ENCODE results near the gene COASY.

COASY gene

DNA sequence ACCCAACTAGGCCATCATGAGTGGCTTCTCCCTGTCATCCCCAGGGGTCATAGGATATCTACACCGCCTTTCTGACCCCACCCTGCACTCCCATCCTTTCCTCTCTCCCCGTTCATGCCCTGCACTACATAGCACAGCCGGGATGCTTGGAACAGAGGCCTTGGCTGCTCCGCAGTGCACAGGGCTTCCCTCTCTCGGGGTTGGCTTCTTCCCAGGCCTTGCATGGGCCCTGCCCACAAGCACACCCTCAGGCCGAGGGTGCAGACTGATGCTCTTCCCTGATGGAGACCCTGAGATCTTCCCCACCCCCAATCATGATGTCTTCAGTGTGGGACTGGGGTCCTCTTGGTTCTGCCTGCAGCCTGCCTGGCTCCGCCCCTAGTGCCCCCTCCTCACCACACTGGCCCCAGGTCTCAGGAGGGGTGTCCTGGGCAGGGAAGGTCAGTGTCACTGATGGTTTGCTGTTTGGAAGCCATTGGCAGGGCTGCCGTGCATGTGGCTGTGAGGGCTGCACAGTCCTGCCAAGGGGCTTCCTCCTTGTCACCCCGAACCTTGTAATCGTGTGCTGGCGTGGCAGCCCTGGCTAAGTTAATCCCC is 40.2 kb upstream of the COASY start:
- H3K27ac ChIP-seq (ENCODE audit: low read length), result no peak overlapping the region
- H2AFZ ChIP-seq (ENCODE audit: low read depth, low read length), result no peak overlapping the region
- H3K36me3 ChIP-seq (ENCODE audit: insufficient read depth, low read length), result no peaks in the 10 kb centered on the region
- no peak overlapping the region for H3K4me3 ChIP-seq (ENCODE audit: low read depth in 1 of 2, low read length in 2 of 2)
- H4K20me1 ChIP-seq (ENCODE audit: insufficient read depth, low read length), result no peaks in the 10 kb centered on the region
- no peak overlapping the region for H3K9ac ChIP-seq (ENCODE audit: low read depth, low read length)
- DNase-seq, result no peak
- no peak for ATAC-seq (ENCODE audit: insufficient read depth, low read depth)
- H3K4me1 ChIP-seq (ENCODE audit: insufficient read depth, low read length), result peaks cover 3% of the 10 kb centered on the region; the same call in 1 of the 2 replicates
- H3K9me3 ChIP-seq (ENCODE audit: insufficient read depth, low read length, severe bottlenecking), result no peaks in the 10 kb centered on the region
- no peaks in the 10 kb centered on the region for H3K27me3 ChIP-seq (ENCODE audit: insufficient read depth, low read length, poor library complexity)
- TF ChIP-seq EZH2 (IDR thresholded peaks at IDR 0.05; ENCODE audit: borderline replicate concordance, low read depth, low read length, severe bottlenecking), result no peak
- TF ChIP-seq, protein P1, sequence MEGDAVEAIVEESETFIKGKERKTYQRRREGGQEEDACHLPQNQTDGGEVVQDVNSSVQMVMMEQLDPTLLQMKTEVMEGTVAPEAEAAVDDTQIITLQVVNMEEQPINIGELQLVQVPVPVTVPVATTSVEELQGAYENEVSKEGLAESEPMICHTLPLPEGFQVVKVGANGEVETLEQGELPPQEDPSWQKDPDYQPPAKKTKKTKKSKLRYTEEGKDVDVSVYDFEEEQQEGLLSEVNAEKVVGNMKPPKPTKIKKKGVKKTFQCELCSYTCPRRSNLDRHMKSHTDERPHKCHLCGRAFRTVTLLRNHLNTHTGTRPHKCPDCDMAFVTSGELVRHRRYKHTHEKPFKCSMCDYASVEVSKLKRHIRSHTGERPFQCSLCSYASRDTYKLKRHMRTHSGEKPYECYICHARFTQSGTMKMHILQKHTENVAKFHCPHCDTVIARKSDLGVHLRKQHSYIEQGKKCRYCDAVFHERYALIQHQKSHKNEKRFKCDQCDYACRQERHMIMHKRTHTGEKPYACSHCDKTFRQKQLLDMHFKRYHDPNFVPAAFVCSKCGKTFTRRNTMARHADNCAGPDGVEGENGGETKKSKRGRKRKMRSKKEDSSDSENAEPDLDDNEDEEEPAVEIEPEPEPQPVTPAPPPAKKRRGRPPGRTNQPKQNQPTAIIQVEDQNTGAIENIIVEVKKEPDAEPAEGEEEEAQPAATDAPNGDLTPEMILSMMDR (IDR thresholded peaks at IDR 0.05; ENCODE audit: borderline replicate concordance, extremely low read depth, low read length, poor library complexity, severe bottlenecking), result no peak
- H3K4me2 ChIP-seq (ENCODE audit: insufficient read depth, low read length), result no peak overlapping the region
- H3K79me2 ChIP-seq (ENCODE audit: insufficient read depth, low read length), result no peaks in the 10 kb centered on the region

DNA sequence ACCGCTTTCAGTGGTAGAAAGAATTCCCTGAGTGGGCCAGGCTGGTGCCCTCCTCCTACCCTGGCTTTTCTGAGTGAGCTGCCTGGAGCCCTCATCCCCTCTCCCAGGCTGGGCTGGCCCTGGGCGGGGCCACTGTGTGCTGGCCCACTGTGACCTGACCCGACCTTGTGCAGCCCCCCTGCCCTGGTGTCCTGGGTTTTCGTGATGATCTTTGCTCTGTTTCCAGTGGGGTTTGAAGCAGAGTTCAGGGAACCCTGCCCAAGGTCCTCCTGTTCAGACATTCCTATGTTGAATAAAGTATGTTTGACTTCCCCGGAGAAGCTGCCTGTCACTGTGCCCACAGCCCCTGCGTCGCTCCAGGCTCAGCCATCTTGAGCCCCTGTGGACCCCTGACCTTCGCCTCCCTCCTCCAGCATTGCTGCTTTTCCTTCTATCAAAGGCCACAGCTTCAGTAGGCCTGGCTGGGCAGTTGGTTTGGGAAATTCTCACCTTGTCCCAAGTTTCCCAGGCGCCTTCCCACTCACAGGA is 39.6 kb upstream of the COASY start:
- H3K4me1 ChIP-seq (ENCODE audit: insufficient read depth, low read length), result peaks cover 1% of the 10 kb centered on the region; the same call in 1 of the 2 replicates
- H3K27me3 ChIP-seq (ENCODE audit: insufficient read depth, low read length, poor library complexity), result no peaks in the 10 kb centered on the region
- ATAC-seq (ENCODE audit: insufficient read depth, low read depth) (no peak), DNase-seq (no peak)
- no peaks in the 10 kb centered on the region for H3K79me2 ChIP-seq (ENCODE audit: insufficient read depth, low read length)
- H3K9me3 ChIP-seq (ENCODE audit: insufficient read depth, low read length, severe bottlenecking), result no peaks in the 10 kb centered on the region
- H3K27ac ChIP-seq (ENCODE audit: low read length), result no peak overlapping the region
- no peak overlapping the region for H3K9ac ChIP-seq (ENCODE audit: low read depth, low read length)
- H4K20me1 ChIP-seq (ENCODE audit: insufficient read depth, low read length), result no peaks in the 10 kb centered on the region
- no peaks in the 10 kb centered on the region for H3K36me3 ChIP-seq (ENCODE audit: insufficient read depth, low read length)
- H3K4me2 ChIP-seq (ENCODE audit: insufficient read depth, low read length), result no peak overlapping the region
- H2AFZ ChIP-seq (ENCODE audit: low read depth, low read length), result no peak overlapping the region
- H3K4me3 ChIP-seq (ENCODE audit: low read depth in 1 of 2, low read length in 2 of 2), result no peak overlapping the region
- TF ChIP-seq EZH2 (IDR thresholded peaks at IDR 0.05; ENCODE audit: borderline replicate concordance, low read depth, low read length, severe bottlenecking), result no peak
- TF ChIP-seq, protein P1 (IDR thresholded peaks at IDR 0.05; ENCODE audit: borderline replicate concordance, extremely low read depth, low read length, poor library complexity, severe bottlenecking), result no peak

DNA sequence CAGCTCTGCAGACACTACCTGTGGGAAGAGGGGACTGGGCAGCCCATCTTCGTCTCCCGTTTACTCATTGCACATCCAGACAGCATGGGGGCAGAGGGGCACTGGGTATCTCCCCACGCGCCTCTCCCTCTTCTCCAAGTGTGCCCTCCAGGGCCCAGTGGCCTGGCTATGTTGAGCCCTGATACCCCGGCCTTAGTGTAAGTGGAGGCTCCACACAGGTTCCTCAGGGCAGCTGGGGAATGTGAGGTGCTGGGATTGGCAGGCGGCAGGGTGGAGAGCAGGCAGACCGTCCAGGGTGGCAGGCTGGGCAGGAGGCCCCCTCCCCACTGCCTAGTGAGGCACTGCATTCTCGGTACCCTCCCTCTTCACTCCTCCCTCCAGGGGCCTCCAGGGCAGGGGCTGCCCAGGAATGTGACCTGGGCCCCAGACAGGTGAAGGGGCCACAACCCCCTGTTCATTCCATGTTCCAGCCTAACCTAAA is 39.1 kb upstream of the COASY start:
- Histone ChIP-seq H3K4me1 (ENCODE audit: insufficient read depth, low read length) (no peaks in the 10 kb centered on the region), H3K27me3 (ENCODE audit: insufficient read depth, low read length, poor library complexity) (no peaks in the 10 kb centered on the region), H3K27ac (ENCODE audit: low read length) (no peak overlapping the region), H3K9me3 (ENCODE audit: insufficient read depth, low read length, severe bottlenecking) (no peaks in the 10 kb centered on the region), H2AFZ (ENCODE audit: low read depth, low read length) (no peak overlapping the region), H3K4me2 (ENCODE audit: insufficient read depth, low read length) (no peak overlapping the region), H3K79me2 (ENCODE audit: insufficient read depth, low read length) (no peaks in the 10 kb centered on the region), H4K20me1 (ENCODE audit: insufficient read depth, low read length) (no peaks in the 10 kb centered on the region), H3K9ac (ENCODE audit: low read depth, low read length) (no peak overlapping the region), H3K36me3 (ENCODE audit: insufficient read depth, low read length) (no peaks in the 10 kb centered on the region), H3K4me3 (ENCODE audit: low read depth in 1 of 2, low read length in 2 of 2) (no peak overlapping the region)
- DNase-seq (no peak), ATAC-seq (ENCODE audit: insufficient read depth, low read depth) (no peak)
- no peak for TF ChIP-seq EZH2 (IDR thresholded peaks at IDR 0.05; ENCODE audit: borderline replicate concordance, low read depth, low read length, severe bottlenecking)
- TF ChIP-seq, protein P1 (IDR thresholded peaks at IDR 0.05; ENCODE audit: borderline replicate concordance, extremely low read depth, low read length, poor library complexity, severe bottlenecking), result no peak

All from DND-41 (cell line).